ELF-1 (cell line): Measurements from ENCODE around the gene PTPRM.

Source experiments
- DNase-seq: peaks from one replicate; pipeline ENCODE4 v3.0.0-alpha.2; 2016; ENCODE audit warnings: low read depth, low spot score

PTPRM gene

DNA sequence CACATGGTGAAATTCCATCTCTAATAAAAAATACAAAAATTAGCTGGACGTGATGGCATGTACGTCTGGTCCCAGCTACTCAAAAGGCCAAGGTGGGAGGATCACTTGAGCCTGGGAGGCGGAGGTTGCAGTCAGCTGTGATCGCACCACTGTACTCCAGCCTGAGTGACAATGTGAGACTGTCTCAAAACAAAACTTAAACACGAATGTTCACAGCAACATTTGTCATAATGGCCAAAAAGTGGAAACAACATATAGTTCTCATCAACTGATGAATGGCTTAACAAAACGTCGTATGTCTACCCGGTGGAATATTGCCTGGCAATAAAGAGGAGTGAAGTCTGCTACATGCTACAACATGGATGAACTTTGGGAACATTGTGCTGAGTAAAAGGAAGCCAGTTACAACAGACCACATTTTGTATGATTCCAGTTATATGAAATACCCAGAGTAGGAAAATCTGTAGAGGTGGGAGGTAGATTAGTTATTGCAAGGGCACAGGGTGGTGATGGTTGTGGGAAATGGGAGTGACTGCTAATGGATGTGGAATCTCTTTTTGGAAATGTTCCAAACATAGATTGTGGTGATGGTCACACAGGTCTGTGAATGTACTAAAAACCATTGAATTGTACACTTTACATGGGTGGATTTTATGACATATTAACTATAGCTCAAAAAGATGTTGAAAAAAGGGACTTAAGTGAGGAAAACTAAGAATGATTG is 478.2 kb downstream of the PTPRM start:
- DNase-seq = no peak

DNA sequence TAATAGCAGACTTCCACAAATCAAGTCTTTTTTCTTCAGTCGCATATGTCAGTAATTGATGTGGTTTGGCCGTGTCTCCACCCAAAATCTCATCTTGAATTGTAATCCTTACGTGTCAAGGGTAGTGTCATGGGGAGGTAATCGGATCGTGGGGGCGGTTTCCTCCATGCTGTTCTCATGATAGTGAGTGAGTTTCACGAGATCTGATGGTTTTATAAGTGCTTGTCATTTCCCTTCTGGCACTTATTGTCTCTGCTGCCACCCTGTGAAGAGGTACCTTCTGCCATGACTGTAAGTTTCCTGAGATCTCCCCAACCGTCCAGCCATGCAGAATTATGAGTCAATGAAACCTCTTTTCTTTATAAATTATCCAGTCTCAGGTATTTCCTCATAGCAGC is 478.8 kb downstream of the PTPRM start:
- no peak for DNase-seq

DNA sequence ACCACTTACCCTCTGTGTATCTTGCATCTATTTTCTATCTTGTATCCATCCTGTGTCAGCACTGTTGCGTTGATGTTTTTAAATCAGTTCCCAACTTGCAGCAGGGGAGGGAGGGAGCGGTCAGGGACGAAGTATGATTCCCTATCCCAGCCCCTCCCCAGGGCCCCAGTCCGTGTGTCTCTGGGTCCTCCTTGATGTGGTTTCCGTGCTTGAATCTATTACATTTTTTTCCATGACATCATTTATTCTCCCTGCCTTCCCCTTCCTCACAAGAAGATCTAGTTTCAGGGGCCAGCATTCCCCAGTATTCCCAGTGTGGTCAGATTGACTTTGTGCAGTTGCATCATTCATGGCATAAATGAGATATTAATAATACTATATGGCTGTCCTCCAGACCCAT is 479.3 kb downstream of the PTPRM start:
- DNase-seq = no peak

DNA sequence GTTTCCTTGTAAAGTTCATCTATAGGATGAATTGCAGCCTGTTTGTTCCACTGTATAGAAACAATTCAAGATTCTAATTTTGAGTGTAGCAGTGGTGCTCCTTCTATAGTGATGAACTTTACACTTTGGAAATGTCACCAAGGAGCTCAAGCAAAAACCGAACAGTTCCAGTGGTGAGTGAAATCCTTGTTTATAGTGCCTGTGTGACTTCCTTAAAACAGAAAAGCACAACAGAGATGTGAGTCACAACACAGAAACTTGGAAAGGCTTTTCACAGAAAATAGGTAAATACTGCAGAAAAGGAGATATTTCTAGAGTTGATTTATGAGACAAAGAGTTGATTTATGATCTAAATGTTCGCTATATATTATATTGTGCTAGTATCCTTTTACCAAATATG is 482.0 kb downstream of the PTPRM start:
- no peak for DNase-seq

DNA sequence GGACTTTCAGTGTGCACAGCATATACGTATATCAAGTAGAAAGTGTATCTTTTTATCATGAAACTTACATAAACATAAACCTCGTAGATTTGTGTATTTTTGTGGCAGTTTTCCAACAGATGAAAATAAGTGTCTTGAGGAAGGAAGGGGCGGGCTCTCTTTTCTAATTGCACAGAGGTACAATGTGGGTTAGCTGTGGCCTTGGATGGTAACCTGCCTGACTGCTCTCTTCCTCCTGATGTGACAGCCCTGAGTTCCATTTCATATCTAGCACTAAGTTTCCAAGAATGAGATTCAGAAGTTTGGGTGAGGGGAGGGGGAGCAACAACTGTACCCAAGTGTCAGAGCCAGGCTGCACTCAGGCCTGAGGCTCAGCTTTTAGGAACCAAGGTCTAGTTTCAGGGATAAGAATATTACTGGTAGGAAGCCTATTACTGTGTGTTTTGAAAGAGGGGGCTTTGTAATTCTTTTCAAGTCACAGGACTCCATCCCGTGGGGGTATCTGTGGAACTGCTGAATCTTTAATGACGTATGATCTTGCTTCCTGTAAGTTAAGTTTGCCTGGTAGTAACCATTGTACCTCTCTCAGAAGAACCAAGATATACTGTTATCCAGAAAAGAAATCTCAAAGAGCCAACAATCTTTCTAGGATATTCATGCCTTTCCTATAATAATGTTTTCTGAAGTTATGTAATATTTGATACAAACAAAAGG is 483.7 kb downstream of the PTPRM start:
- DNase-seq = no peak

DNA sequence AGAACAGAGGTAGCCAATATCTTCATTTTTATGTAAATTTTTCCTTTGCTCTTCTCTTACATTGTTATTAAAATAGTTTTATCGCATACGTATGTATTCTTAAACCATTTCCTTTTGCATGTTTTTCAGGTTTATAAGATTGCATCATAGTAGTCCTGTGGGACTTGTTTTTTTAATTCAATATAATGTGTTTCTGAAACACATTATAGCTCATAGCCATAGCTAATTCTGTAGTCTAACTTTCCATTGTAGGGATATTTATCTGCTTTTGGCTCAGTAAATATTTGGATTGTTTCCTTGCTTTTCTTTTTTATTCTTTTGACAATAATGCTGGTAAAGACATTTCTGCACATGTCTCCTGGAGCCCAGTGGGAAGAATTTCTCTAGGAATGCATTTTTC is 484.3 kb downstream of the PTPRM start:
- no peak for DNase-seq

DNA sequence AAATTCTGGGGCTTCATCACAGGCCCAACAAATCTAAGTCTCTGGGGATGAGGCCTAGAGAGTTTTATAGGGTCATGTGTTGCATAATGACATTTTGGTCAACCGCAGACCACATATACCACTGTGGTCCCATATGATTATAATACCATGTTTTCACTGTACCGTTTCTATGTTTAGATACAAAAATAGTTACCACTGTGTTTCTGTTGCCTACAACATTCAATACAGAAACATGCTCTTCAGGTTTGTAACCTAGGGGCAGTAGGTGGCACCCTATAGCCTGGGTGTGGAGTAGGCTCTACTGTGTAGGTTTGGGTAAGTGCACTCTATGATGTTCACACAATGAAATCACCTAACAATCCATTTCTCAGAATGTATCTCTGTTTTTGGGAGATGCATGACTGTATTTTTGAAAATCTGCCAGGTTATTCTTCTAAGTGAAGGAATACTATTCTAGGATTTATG is 485.2 kb downstream of the PTPRM start:
- no peak for DNase-seq

DNA sequence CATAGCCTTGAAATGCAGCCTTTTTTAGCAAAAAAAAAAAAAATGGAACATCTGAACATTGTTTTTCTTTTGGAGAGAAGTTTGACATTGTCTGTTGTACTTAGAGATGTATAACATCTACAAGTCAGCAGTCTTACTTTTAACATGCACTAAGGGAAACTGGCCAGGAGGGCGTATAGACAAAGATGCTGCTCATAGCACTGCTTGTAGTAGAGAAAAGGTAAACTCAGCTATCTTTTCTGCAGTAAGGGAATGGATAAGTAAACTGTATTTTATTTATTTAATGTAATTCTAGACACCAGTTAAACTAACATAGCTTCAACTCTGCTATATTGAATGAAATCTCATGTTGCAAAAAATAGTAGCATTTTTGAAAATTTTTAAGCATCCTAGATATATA is 489.6 kb downstream of the PTPRM start:
- DNase-seq = no peak

DNA sequence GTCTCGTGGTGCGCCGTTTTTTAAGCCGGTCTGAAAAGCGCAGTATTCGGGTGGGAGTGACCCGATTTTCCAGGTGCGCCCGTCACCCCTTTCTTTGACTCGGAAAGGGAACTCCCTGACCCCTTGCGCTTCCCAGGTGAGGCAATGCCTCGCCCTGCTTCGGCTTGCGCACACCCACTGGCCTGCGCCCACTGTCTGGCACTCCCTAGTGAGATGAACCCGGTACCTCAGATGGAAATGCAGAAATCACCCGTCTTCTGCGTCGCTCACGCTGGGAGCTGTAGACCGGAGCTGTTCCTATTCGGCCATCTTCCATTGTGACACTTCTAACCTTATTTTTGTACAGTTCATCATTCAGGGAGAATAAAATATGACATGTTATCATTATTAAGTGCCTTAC is 496.0 kb downstream of the PTPRM start:
- DNase-seq = peak; percentile 2

DNA sequence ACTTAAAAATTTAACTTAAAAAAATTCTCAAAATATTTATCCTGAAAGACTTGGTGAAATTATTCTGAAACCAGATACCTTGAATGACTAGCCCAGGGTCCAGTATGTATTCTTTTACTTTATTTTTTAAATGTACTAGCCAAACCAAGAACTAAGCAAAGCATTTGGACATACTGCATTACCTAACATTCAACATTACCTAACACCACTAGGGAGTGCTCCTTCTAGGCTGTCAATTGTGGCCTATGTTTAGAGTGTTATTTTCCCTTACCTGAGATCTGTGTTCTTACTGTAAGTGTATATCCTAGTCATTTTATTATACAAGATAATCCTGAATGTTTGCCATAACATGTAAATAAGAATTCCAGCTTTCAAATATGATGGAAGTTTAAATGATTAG is 496.6 kb downstream of the PTPRM start:
- DNase-seq = no peak

DNA sequence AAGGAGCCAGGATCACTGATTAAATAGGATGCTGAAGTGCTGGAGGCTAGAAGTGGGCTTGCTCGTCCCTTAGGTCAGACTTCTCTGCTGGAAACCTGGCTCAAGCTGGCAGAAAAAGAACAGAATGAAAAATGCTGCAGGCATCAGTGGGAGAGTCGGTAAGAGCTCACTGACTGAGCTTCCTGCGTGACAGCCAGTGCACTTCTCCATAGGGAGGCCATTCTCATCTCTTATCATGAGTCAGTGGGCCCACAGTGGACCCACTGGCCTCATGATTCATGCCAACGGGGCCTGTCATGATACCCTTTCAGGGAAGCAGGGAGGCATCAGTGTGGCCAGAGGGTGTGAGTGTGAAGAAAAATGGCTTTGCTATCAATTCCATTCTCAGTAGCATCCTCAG is 498.2 kb downstream of the PTPRM start:
- peak; percentile 18 for DNase-seq

DNA sequence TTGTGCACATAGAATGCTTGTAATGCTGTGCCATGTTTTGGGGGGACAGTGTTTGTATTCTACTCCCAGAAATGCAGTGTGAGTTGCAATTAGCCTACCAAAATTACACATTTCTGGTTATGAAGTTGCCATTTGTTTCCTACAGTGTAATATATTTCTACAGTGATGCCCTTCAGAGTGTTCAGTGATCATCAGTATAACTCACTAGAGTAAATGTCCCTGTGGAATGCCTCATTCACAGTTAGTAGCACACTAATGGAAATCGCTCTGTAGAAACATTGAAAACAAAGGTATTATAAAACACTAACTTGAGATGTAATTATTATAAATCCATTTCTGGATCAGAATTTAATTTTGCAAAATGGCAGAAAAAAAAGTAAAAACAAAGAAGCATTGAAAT is 498.7 kb downstream of the PTPRM start:
- no peak for DNase-seq

DNA sequence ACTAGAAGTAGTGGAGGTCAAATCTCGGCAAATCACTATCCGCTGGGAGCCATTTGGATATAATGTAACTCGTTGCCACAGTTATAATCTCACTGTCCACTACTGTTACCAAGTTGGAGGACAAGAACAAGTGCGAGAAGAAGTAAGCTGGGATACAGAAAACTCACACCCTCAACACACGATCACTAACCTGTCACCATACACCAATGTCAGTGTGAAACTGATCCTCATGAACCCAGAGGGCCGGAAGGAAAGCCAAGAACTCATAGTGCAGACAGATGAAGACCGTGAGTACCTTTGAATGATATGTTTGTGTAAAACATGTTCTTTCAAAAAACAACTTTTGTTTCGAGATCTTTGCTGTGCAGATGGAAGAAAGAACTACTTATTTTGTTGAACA is 502.6 kb downstream of the PTPRM start:
- DNase-seq = no peak

DNA sequence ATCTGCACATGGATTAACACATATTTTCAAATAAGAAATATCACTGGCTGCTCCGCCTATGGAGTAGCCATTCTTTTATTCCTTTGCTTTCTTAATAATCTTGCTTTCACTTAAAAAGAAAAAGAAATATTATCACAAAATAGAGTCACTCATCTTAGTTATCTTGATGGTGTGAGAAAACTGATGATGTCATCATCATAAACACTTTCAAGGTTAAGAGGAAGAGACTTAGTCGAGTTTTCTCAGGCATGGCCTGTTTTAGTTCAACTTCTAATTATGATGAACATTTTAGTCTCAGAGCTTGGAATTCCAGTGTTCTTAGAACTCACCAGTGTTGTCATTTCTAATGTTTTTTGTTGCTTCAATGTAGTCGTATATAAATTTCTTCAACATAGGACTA is 506.1 kb downstream of the PTPRM start:
- DNase-seq = no peak

DNA sequence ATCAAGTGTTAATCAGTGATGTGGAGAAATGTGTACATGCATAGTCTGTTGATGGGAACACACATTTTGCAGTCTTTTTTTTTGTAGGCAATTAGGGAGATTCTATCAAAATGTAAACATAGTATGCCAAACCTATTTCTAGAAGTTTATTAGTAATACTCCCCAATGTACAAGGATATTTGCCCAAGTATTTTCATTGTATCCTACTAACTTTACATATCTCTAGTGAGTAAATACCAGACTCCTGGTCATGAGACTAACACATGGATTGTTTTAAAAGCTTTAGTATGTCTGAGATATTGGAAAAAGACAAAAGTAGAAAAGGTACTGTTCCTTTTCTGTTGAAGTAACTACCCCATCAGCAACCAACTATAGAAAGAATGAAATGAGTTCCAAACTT is 513.0 kb downstream of the PTPRM start:
- DNase-seq = no peak

DNA sequence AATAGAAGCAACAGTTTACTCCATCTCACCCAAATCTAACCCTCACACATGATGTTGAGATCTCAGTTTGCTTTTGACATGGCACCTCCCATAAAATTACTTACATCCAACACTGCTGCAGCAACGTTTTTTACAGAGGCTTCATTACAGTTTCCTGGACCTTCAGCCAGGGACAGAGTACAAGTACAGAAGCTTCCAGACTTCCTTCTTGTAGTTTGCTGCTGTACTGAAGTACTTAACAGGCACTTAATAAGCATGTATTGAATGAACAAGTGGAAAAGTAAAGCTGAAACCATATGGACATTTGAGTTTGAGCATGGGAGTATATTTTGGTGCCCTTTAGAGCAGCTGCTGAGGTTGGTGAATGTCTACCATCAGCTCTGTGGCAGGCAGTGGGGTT is 514.2 kb downstream of the PTPRM start:
- DNase-seq = no peak

DNA sequence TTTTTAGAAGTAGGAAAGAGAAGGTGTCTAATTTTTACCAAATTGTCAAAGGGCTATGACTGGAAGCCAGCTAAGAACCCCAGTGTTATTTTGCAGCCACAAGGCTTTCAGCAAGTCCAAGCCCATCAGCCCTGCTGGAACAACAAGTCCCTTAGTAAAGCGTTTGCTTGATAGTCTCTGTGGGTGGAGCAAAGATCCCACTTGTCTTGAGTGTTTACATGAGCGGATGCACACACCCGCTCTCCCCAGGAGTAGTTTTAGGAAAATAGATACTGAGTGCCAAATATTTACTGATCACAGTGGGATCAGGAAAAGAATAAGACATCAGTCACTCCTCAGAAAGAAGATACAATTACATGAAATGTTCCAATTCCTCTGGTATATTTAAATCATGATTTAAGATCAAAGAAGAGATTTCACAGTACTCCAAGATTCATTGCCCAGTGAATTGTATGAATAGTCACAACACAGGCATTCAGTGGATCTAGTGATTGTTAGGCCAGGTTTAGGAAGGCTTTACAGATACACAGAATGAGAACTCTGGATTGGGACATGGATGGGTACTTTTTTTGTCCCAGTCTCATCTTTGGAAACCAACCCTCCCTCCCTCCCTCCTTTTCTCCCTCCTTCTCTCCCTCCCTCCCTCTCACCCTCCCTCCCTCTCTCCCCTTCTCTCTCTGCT is 514.9 kb downstream of the PTPRM start:
- DNase-seq = no peak

DNA sequence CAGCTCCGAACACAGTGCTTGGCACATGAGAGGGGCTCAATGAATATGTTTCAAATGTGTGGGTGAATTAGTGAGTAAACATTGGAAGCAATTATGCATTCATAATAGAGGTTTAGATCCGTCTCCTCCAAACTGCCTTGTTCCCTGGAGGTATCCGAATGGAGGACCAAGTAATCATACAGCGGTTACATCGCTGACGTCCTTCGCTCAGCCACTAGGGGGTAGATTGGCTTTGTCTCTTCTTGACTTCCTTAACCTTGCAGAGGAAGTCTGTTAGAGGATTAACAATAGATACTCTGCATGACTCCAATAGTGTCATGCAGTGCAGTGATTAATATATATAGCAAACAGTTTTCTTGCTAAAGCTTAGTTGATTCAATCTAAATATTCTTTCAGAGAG is 517.0 kb downstream of the PTPRM start:
- DNase-seq = peak; percentile 68

DNA sequence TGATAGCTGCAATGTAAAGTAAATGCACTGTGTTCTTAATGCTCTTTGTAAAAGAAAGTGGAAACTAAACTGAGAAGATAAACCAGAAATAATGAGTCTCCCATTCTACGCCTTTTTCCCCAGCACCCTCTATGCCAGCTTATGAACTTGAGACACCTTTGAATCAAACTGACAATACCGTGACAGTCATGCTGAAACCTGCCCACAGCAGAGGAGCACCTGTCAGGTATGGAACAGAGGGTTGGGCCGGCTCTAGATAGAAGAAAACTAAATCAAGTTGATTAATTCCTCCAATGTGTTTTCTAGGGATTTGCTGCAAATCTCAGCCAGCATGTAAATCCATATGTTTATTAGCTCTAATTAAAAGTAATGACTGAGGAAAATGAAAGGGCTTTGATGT is 521.5 kb downstream of the PTPRM start:
- no peak for DNase-seq

DNA sequence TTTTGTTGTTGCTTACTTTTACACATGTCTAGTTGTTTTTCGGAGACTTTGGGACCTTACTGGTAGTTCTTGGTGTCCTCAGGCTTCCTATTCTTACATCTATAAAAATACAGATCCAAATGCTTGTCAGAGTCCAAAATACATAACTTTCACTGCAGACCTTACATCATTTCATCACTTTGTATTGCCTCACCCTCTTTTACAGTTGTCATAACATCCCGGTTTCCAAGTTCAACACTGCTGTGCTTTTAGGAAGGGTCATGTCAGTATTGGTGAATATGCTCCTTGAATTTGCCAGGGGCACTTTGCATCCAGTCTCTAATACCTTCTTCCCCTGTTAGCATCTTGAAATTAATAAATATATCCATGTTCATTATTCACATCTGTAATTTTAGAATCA is 523.9 kb downstream of the PTPRM start:
- DNase-seq = no peak

DNA sequence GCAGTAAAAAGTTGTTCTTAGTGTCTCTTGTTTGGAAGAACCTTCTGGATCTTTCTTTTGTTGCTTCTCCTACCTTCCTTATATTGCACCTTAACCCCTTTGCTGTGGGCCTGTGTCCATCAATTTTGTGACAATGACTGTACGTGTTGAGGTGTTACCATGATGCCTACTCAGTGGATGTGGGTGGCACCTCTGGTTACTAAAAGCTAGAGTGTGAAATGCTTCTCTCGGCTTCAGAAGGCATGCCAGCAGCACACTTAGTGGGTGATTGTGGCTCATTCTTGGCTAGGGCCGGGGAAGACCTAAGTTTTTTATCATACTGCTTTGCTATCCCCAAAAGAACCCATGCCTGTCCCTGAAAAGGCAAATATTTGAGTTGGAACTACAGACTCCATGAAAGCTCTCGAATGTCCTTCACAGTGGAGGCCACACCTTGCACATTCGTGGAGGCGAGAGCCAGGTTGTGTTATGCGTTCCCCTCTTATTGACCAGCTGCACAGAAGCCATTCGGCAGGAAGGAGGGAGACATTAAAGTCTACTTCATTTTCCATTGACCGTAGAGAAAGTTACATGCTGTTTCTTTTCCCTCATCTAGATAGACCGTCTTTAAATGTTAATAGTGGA is 528.9 kb downstream of the PTPRM start:
- DNase-seq = no peak

DNA sequence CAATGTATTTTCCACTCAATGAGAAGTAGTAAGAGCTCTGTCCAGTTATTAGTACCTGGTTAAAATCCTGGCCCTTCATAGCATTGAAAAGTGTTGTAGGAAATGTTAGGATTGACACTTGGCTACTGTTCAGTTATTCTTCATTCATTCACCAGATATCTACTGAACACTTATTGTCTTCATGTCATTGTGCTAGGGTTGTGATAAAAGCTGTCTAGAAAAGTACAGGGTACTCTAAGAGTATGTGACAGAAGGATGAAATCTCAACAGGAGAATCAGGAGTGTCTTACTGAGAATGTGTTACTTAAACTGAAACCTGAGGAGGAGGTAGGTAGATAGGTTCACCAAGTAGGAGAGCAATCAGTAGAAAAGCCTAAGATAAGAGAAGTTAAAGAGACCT is 530.3 kb downstream of the PTPRM start:
- DNase-seq = no peak
